ENCODE measurements around the gene SARS2.
"Not testable (repeated sequence)": the region's sequence is repeated elsewhere in the genome, so short reads cannot be mapped to it uniquely, and the experiment has no call there.

SARS2 gene

GRCh38 chr19:38945562-38946228 lies 15.1 kb upstream of the SARS2 start:
- ATAC-seq = no peak

GRCh38 chr19:38944981-38945506 lies 14.5 kb upstream of the SARS2 start:
- no peak for ATAC-seq

- ATAC-seq = no peak
Measured at GRCh38 chr19:38942471-38943181, 12.1 kb upstream of the SARS2 start.

- ATAC-seq = no peak
Measured at GRCh38 chr19:38941979-38942378, 11.4 kb upstream of the SARS2 start.

GRCh38 chr19:38941466-38941865 lies 10.9 kb upstream of the SARS2 start:
- not testable (repeated sequence) for ATAC-seq

GRCh38 chr19:38939957-38940356 lies 9.4 kb upstream of the SARS2 start:
- no peak for ATAC-seq

GRCh38 chr19:38933544-38933943 lies 3.0 kb upstream of the SARS2 start:
- no peak for ATAC-seq

GRCh38 chr19:38932425-38933179 lies 2.0 kb upstream of the SARS2 start:
- ATAC-seq = no peak

GRCh38 chr19:38931521-38931793 lies 894 bp upstream of the SARS2 start:
- no peak for ATAC-seq

- peak; percentile 97 for ATAC-seq
Measured at GRCh38 chr19:38930776-38931520, 385 bp upstream of the SARS2 start, which contains the start of gene MRPS12. Gene MRPS12 (plus strand): TSS chr19:38930944. CDS start chr19:38931295, 351 bp downstream.

GRCh38 chr19:38928391-38929001 lies 2.1 kb downstream of the SARS2 start:
- ATAC-seq = no peak

- ATAC-seq = no peak
Measured at GRCh38 chr19:38924388-38924787, 6.2 kb downstream of the SARS2 start.

GRCh38 chr19:38922482-38922881 lies 8.1 kb downstream of the SARS2 start:
- ATAC-seq = no peak

GRCh38 chr19:38921420-38922274 lies 8.9 kb downstream of the SARS2 start:
- ATAC-seq = no peak

GRCh38 chr19:38920602-38921419 lies 9.8 kb downstream of the SARS2 start:
- ATAC-seq = no peak

- ATAC-seq = no peak
Measured at GRCh38 chr19:38919837-38920601, 10.5 kb downstream of the SARS2 start.

GRCh38 chr19:38918526-38918925 lies 12.0 kb downstream of the SARS2 start:
- ATAC-seq = no peak

GRCh38 chr19:38917921-38918491 lies 12.6 kb downstream of the SARS2 start:
- ATAC-seq = no peak

- ATAC-seq = no peak
Measured at GRCh38 chr19:38917516-38917915, 13.0 kb downstream of the SARS2 start.
